NCI-H2029 treated with DMSO at 0.1 percent for 48 hours (cell line): ENCODE data around the gene MTRF1.
A peak's percentile ranks its signal among the peaks of the same experiment; 100 is the strongest.
"Not testable (repeated sequence)": the region's sequence is repeated elsewhere in the genome, so short reads cannot be mapped to it uniquely, and the experiment has no call there.

ENCODE experiments used
- DNase-seq: peaks from one replicate; lab custom pipeline; 2025; lab: John Stamatoyannopoulos, UW

The MTRF1 gene

GRCh38 chr13:41222259-41222852 is 41.0 kb downstream of the MTRF1 start:
- peak; percentile 2 for DNase-seq

- no peak for DNase-seq
Measured at GRCh38 chr13:41220401-41220800, 43.0 kb downstream of the MTRF1 start.

GRCh38 chr13:41216160-41216559 is 47.2 kb downstream of the MTRF1 start:
- DNase-seq, result no peak

GRCh38 chr13:41213919-41214318 is 49.5 kb downstream of the MTRF1 start:
- DNase-seq, result no peak

GRCh38 chr13:41213316-41213715 is 50.1 kb downstream of the MTRF1 start:
- DNase-seq, result no peak

GRCh38 chr13:41212881-41213280 is 50.5 kb downstream of the MTRF1 start:
- DNase-seq, result no peak

GRCh38 chr13:41211062-41211461 is 52.3 kb downstream of the MTRF1 start:
- DNase-seq, result no peak

- no peak for DNase-seq
Measured at GRCh38 chr13:41206467-41206866, 56.9 kb downstream of the MTRF1 start.

GRCh38 chr13:41203810-41204209 is 59.6 kb downstream of the MTRF1 start:
- no peak for DNase-seq

GRCh38 chr13:41200126-41200525 is 63.2 kb downstream of the MTRF1 start:
- no peak for DNase-seq

- no peak for DNase-seq
Measured at GRCh38 chr13:41199526-41199925, 63.9 kb downstream of the MTRF1 start.

GRCh38 chr13:41199079-41199478 is 64.3 kb downstream of the MTRF1 start:
- DNase-seq, result no peak

GRCh38 chr13:41196620-41197019 is 66.8 kb downstream of the MTRF1 start:
- no peak for DNase-seq

- DNase-seq, result no peak
Measured at GRCh38 chr13:41196011-41196410, 67.4 kb downstream of the MTRF1 start.

- DNase-seq, result peak; percentile 48
Measured at GRCh38 chr13:41193919-41194824, 69.2 kb downstream of the MTRF1 start, which contains the start of gene KBTBD7. TSS of gene KBTBD7 (minus strand) at chr13:41194569. CDS start at chr13:41194257, 312 bp downstream.

GRCh38 chr13:41193469-41193868 is 69.9 kb downstream of the MTRF1 start:
- no peak for DNase-seq

GRCh38 chr13:41188584-41188983 is 74.8 kb downstream of the MTRF1 start:
- no peak for DNase-seq

GRCh38 chr13:41186481-41186880 is 76.9 kb downstream of the MTRF1 start:
- DNase-seq, result no peak

- no peak for DNase-seq
Measured at GRCh38 chr13:41182231-41182630, 81.1 kb downstream of the MTRF1 start.

- DNase-seq, result no peak
Measured at GRCh38 chr13:41179593-41180250, 83.7 kb downstream of the MTRF1 start.

- DNase-seq, result no peak
Measured at GRCh38 chr13:41178040-41178439, 85.3 kb downstream of the MTRF1 start.

- no peak for DNase-seq
Measured at GRCh38 chr13:41177616-41178015, 85.8 kb downstream of the MTRF1 start.

- DNase-seq, result not testable (repeated sequence)
Measured at GRCh38 chr13:41175576-41175975, 87.8 kb downstream of the MTRF1 start.
